ENCODE data around the gene NME7. TPM values are rescaled to one million over a fixed set of nuclear protein-coding genes. Genes with fewer than 3 reads are reported as not detected.

Gene NME7
- total RNA-seq, 6 experiments from 2014 or later: 2.0 to 6.5 (median 5.3) TPM

GRCh38 chr1:169322138-169322537, 45.5 kb downstream of the NME7 start:
- no peak for DNase-seq
- 95% methylated on average over 3 of the region's 3 CpGs for WGBS (ENCODE audit: insufficient coverage, low coverage, low lambda C conversion rate, missing lambda C conversion rate)

DNA sequence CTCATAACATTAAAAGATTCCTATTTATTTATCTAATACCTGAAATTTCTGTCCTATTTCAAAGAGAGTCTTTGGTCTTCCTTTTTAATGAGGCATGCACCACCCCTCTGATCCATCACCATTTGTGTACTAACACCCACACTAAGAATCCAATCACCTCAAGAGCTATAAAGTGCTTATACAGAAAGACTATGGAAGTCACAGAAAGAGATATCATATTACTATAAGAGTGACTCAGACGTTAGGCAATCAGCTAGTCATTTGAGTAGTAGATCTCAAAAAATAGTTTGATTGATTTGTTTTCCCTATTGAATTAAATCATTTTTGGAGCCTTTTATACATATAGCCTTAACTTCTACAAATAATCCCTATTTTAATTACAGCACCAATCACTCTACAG, 46.1 kb downstream of the NME7 start:
- ATAC-seq: no peak
- TF ChIP-seq, protein P1, sequence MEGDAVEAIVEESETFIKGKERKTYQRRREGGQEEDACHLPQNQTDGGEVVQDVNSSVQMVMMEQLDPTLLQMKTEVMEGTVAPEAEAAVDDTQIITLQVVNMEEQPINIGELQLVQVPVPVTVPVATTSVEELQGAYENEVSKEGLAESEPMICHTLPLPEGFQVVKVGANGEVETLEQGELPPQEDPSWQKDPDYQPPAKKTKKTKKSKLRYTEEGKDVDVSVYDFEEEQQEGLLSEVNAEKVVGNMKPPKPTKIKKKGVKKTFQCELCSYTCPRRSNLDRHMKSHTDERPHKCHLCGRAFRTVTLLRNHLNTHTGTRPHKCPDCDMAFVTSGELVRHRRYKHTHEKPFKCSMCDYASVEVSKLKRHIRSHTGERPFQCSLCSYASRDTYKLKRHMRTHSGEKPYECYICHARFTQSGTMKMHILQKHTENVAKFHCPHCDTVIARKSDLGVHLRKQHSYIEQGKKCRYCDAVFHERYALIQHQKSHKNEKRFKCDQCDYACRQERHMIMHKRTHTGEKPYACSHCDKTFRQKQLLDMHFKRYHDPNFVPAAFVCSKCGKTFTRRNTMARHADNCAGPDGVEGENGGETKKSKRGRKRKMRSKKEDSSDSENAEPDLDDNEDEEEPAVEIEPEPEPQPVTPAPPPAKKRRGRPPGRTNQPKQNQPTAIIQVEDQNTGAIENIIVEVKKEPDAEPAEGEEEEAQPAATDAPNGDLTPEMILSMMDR (IDR thresholded peaks at IDR 0.05): no peak
- no peak for TF ChIP-seq POLR2A (IDR thresholded peaks at IDR 0.05)
- H3K4me1 ChIP-seq: no peaks in the 10 kb centered on the region
- no peaks in the 10 kb centered on the region for H3K36me3 ChIP-seq
- H3K9me3 ChIP-seq: no peaks in the 10 kb centered on the region
- H3K27ac ChIP-seq: no peak overlapping the region
- DNase-seq: no peak
- H3K27me3 ChIP-seq: no peaks in the 10 kb centered on the region
- WGBS (ENCODE audit: insufficient coverage, low coverage, low lambda C conversion rate, missing lambda C conversion rate): 88% methylated on average over 1 of the region's 1 CpG
- intact Hi-C loops (cut with DNase I): no loop called here
- no peak overlapping the region for H3K4me3 ChIP-seq

More at GRCh38 chr1:169322138-169322537, 45.5 kb downstream of the NME7 start:
- H3K4me3 ChIP-seq: no peak overlapping the region
- H3K27ac ChIP-seq: no peak overlapping the region
- H3K9me3 ChIP-seq: no peaks in the 10 kb centered on the region
- H3K27me3 ChIP-seq: no peaks in the 10 kb centered on the region
- TF ChIP-seq, protein P1 (IDR thresholded peaks at IDR 0.05): no peak
- no peak for TF ChIP-seq POLR2A (IDR thresholded peaks at IDR 0.05)
- no peaks in the 10 kb centered on the region for H3K36me3 ChIP-seq
- no peaks in the 10 kb centered on the region for H3K4me1 ChIP-seq
- no peak for ATAC-seq
- intact Hi-C loops (cut with DNase I): no loop called here

DNA sequence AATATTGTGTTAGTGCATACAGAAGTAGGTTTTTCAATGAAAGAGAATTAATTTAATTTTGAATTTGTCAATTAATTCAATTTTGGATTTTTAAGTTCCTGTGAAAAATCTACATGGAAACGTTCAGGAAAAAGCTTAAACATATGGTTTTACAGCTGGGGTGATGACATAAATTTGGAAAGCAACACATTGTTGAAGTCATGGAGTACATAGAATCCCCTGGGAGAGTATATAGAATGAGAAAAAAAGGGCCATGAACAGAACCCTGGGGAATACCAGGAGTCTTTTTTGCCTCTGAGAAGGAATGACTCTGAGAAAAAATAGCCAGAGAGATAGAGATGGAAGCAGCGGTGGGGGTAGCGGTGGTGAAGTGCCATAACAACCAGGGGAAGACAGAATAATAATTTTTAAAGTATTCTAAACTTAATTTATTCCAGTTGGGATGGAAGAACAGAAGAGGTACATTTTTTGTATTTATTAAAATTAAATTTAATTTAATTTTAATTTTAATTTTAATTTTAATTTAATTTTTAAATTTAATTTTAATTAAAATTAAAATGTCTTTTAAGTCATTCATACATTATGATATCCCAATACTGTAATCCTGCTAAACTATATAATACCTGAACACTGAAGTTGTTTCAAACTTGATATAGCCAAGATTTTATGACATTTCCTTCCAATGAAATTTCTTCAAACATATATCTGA, 48.9 kb downstream of the NME7 start:
- H3K36me3 ChIP-seq: no peaks in the 10 kb centered on the region
- DNase-seq (no peak), ATAC-seq (no peak)
- H3K27ac ChIP-seq: no peak overlapping the region
- intact Hi-C loops (cut with DNase I): no loop called here
- no peak for TF ChIP-seq POLR2A (IDR thresholded peaks at IDR 0.05)
- TF ChIP-seq, protein P1 (IDR thresholded peaks at IDR 0.05): no peak
- WGBS (ENCODE audit: insufficient coverage, low coverage, low lambda C conversion rate, missing lambda C conversion rate): 98% methylated on average over 3 of the region's 3 CpGs
- H3K4me1 ChIP-seq: no peaks in the 10 kb centered on the region
- no peaks in the 10 kb centered on the region for H3K9me3 ChIP-seq
- no peaks in the 10 kb centered on the region for H3K27me3 ChIP-seq
- H3K4me3 ChIP-seq: no peak overlapping the region

- no peaks in the 10 kb centered on the region for H3K4me1 ChIP-seq
- TF ChIP-seq POLR2A (IDR thresholded peaks at IDR 0.05): no peak
- TF ChIP-seq, protein P1 (IDR thresholded peaks at IDR 0.05): no peak
Observed at GRCh38 chr1:169316556-169316955, 51.0 kb downstream of the NME7 start.

More at GRCh38 chr1:169316556-169316955, 51.0 kb downstream of the NME7 start:
- no peak for ATAC-seq
- Histone ChIP-seq H3K27ac (no peak overlapping the region), H3K9me3 (no peaks in the 10 kb centered on the region), H3K36me3 (no peaks in the 10 kb centered on the region), H3K4me3 (no peak overlapping the region), H3K27me3 (no peaks in the 10 kb centered on the region)
- intact Hi-C loops (cut with DNase I): no loop called here
- no peak for DNase-seq
